KMS-11 (cell line): ENCODE measurements around the gene TREM2.

Source experiments
- H2AFZ ChIP-seq: fragments of 200-600 bp; sonication (generic); 2 replicates; pipeline ENCODE4 v1.6.1; 2016; ENCODE audit warnings: antibody characterized with exemption, mixed run types, low read depth
- H3K27ac ChIP-seq: fragments of 200-600 bp; sonication (generic); 2 replicates; pipeline ENCODE4 v1.6.1; 2016; ENCODE audit warnings: mild to moderate bottlenecking, mixed run types
- H3K27me3 ChIP-seq: fragments of 200-600 bp; sonication (generic); 2 replicates; pipeline ENCODE4 v1.6.1; 2017; ENCODE audit warnings: mild to moderate bottlenecking, low read depth, mixed run types, moderate library complexity; ENCODE audit not compliant: insufficient read depth
- H3K36me3 ChIP-seq: fragments of 200-600 bp; sonication (generic); 2 replicates; pipeline ENCODE4 v1.6.1; 2017; ENCODE audit warnings: mild to moderate bottlenecking, mixed run types; ENCODE audit not compliant: insufficient read depth
- H3K4me1 ChIP-seq: fragments of 200-600 bp; sonication (generic); 2 replicates; pipeline ENCODE4 v1.6.1; 2016; ENCODE audit warnings: mild to moderate bottlenecking, low read depth, mixed run types; ENCODE audit not compliant: poor library complexity, severe bottlenecking
- H3K4me2 ChIP-seq: fragments of 200-600 bp; sonication (generic); 2 replicates; pipeline ENCODE4 v1.7.0; 2016; ENCODE audit warnings: mild to moderate bottlenecking, mixed run types
- H3K4me3 ChIP-seq: fragments of 200-600 bp; sonication (generic); IDR thresholded peaks from 2 replicates; pipeline ENCODE4 v1.6.1; 2017; ENCODE audit warnings: low read depth, low read length, mixed read lengths; ENCODE audit not compliant: insufficient read depth
- H3K79me2 ChIP-seq: fragments of 200-600 bp; sonication (generic); 2 replicates; pipeline ENCODE4 v1.6.1; 2016; ENCODE audit warnings: low read depth, mixed run types; ENCODE audit not compliant: insufficient read depth
- H3K9ac ChIP-seq: fragments of 200-600 bp; sonication (generic); 2 replicates; pipeline ENCODE4 v1.6.1; 2016; ENCODE audit warnings: mild to moderate bottlenecking, mixed run types
- H4K20me1 ChIP-seq: fragments of 200-600 bp; sonication (generic); 2 replicates; pipeline ENCODE4 v1.6.1; 2016; ENCODE audit warnings: mild to moderate bottlenecking, mixed run types; ENCODE audit not compliant: insufficient read depth
- CTCF ChIP-seq: fragments of 200-600 bp; sonication (generic); conservative IDR thresholded peaks from 2 replicates; pipeline ENCODE4 v1.6.1; 2017; ENCODE audit warnings: low read depth, mild to moderate bottlenecking, antibody characterized with exemption, low read length, moderate library complexity, mixed read lengths

The TREM2 gene

GRCh38 chr6:41135062-41135832 lies 27.7 kb downstream of the TREM2 start:
- H4K20me1 ChIP-seq, result no peaks in the 10 kb centered on the region
- H3K4me1 ChIP-seq, result no peaks in the 10 kb centered on the region
- no peaks in the 10 kb centered on the region for H3K79me2 ChIP-seq
- H3K27ac ChIP-seq, result no peak overlapping the region
- H3K27me3 ChIP-seq, result no peaks in the 10 kb centered on the region
- no peak overlapping the region for H3K4me3 ChIP-seq
- TF ChIP-seq CTCF, result no peak
- H2AFZ ChIP-seq, result no peak overlapping the region
- H3K36me3 ChIP-seq, result no peaks in the 10 kb centered on the region
- H3K4me2 ChIP-seq, result no peak overlapping the region
- no peak overlapping the region for H3K9ac ChIP-seq

- H4K20me1 ChIP-seq, result no peaks in the 10 kb centered on the region
- no peaks in the 10 kb centered on the region for H3K27me3 ChIP-seq
- no peaks in the 10 kb centered on the region for H3K36me3 ChIP-seq
- H2AFZ ChIP-seq, result no peak overlapping the region
- H3K9ac ChIP-seq, result no peak overlapping the region
- H3K79me2 ChIP-seq, result no peaks in the 10 kb centered on the region
- no peak overlapping the region for H3K4me2 ChIP-seq
- H3K27ac ChIP-seq, result no peak overlapping the region
- TF ChIP-seq CTCF, result no peak
- H3K4me1 ChIP-seq, result no peaks in the 10 kb centered on the region
- H3K4me3 ChIP-seq, result no peak overlapping the region
Observed at GRCh38 chr6:41132254-41132653, 30.7 kb downstream of the TREM2 start.

GRCh38 chr6:41125282-41125681 lies 37.6 kb downstream of the TREM2 start:
- Histone ChIP-seq H3K9ac (no peak overlapping the region), H3K27ac (no peak overlapping the region), H4K20me1 (no peaks in the 10 kb centered on the region), H3K4me1 (no peaks in the 10 kb centered on the region), H3K4me3 (no peak overlapping the region), H3K4me2 (no peak overlapping the region), H3K27me3 (no peaks in the 10 kb centered on the region), H3K79me2 (no peaks in the 10 kb centered on the region), H3K36me3 (no peaks in the 10 kb centered on the region), H2AFZ (no peak overlapping the region)
- no peak for TF ChIP-seq CTCF

GRCh38 chr6:41122918-41123317 lies 40.0 kb downstream of the TREM2 start:
- Histone ChIP-seq H4K20me1 (no peaks in the 10 kb centered on the region), H3K4me1 (no peaks in the 10 kb centered on the region), H3K4me3 (no peak overlapping the region), H3K36me3 (no peaks in the 10 kb centered on the region), H3K27ac (no peak overlapping the region), H3K27me3 (no peaks in the 10 kb centered on the region), H3K9ac (no peak overlapping the region), H3K79me2 (no peaks in the 10 kb centered on the region), H2AFZ (no peak overlapping the region), H3K4me2 (no peak overlapping the region)
- TF ChIP-seq CTCF, result no peak
